HG03060 (cell line): ENCODE results near the gene GNAI1.

ENCODE experiments used
- ATAC-seq: cut with Tn5 transposase; IDR thresholded peaks from one replicate; pipeline ENCODE4 v1.9.1; 2021; ENCODE audit warnings: low read depth, moderate number of reproducible peaks; ENCODE audit not compliant: unreplicated experiment

Gene GNAI1

GRCh38 chr7:80204919-80205318 lies 70.3 kb downstream of the GNAI1 start:
- no peak for ATAC-seq

GRCh38 chr7:80206763-80207162 lies 72.1 kb downstream of the GNAI1 start:
- ATAC-seq: peak; percentile 83

DNA sequence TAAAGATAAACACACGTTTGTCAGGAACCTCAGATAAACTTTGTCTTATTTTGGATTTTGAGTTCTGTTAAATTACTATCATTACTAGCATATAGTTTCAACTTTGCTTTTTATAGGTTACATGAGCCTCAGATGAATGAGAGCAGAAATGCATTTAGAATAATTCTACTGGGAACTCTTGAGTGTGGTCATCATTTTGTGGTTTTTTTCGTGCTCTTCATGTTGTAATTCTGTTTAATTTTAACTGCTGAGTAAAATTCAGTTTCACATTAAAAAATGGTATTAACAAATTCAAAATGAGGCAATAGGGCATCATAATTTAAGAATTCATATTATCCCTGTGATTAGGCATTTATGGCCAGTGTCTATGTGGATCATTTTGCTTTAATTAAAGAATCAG lies 72.9 kb downstream of the GNAI1 start:
- no peak for ATAC-seq

DNA sequence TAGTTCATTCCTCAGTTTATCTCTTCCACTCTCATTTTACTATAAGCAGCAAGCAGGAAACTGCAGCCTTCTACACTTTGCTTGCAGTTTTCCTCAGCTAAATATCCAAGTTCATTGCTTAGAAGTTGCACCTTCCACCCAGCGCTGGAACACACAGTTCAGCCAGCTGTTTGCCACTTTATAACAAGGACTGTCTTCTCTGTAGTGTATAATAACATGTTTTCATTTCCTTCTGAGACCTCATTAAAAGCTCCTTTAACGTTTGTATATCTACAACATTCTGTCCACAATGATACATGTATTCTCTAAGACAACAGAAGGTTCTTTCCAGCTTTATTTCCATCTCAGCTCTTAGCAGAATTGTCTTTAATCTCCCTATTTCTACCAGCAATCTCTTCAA lies 74.1 kb downstream of the GNAI1 start:
- ATAC-seq: no peak

- no peak for ATAC-seq
Observed at GRCh38 chr7:80210400-80210799, 75.8 kb downstream of the GNAI1 start.

GRCh38 chr7:80213814-80214213 lies 79.2 kb downstream of the GNAI1 start:
- ATAC-seq: no peak

DNA sequence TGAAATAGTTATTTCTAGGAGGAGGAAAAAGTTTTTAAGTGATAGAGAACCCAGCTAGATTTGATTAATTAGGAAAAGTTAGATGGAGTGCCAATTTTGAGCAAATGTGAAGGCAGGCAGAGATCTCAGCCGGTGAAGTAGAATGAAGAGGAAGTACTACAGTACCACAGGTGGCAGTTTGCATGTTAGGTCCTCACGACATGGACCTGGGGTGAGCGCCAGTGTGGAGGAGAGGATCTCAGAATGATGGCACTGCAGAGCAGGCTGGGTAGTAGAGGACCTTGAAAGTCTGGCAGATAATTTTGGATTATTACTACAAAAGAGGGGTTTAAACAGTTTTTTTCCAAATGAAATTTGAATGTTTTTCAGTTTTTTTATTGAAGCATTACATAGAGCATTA lies 81.1 kb downstream of the GNAI1 start:
- no peak for ATAC-seq

DNA sequence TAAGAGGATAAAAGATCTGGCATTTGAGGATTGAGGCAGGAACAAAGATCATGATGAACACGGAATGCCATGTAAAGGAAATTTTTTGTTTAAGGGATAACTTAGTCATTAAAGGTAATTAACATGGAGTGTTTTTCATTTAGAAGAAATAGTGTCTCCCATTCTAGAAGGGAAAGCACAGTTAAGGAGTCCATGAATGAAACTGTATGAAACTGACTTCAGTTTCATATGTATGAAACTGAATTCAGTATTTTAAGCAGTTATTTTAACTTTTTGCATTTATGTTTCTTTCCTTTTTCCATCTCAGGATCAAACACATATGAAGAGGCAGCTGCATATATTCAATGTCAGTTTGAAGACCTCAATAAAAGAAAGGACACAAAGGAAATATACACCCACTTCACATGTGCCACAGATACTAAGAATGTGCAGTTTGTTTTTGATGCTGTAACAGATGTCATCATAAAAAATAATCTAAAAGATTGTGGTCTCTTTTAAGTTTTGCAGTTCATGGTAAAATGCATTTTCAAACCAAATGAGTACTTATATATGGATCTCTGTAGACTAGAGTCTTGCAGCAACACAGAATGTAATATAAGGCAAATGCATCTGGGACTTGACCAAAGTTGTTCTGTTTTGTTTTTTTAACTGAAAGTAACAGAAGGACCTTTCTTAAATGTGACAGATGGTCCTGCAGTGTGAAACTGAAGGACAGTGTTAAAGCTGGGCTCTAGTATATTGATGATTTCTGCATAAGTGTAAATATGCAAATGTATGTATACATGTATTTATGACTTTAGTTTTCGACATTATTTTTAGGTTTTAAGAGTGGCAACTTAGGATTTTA lies 82.6 kb downstream of the GNAI1 start:
- no peak for ATAC-seq

DNA sequence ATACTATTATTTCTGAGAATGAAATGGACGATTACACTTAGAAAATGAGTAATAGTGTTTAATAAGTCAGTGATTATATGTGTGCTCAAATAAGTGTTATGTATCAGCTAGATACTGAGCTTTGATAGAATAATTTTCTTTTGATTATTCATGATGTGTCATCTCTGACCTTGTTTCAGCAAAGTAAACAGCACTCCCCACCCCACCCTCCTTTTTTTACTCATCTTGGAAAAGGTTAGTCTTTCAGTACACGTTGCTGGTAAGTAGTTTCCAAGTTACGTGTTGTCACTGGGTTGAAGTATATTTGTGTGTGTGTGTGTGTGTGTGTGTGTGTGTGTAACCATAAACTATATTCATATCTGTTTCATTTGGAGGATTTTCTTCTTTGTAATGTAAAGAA lies 84.1 kb downstream of the GNAI1 start:
- ATAC-seq: no peak

DNA sequence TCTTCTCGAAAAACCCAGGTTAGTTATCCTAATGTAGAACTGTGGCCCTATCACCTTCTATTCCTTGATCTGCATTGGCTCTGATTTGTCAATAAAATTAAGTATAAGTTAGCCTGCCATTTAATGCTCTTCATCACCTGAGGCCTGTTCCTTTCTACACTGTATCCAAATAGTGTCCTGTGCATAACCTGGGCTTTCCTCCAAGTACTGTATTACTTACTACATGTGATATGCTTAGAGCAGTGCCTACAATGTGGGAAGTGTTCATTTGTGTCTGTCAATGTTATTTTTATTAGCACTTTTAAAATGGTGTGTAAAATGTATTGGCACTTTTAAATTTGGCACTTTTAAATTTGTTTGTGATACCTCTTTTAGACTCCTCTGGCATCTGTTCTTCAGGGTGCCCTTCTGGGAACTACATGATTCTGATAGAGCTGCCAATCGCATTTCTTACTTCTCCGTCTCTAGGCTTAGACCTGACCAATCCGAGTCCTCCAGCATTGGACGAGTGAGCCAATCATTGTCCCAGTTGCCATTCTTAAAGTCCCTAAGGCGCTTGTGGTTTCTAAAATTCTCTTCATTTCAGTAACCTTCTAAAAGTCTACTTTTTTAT lies 85.5 kb downstream of the GNAI1 start:
- ATAC-seq: no peak

DNA sequence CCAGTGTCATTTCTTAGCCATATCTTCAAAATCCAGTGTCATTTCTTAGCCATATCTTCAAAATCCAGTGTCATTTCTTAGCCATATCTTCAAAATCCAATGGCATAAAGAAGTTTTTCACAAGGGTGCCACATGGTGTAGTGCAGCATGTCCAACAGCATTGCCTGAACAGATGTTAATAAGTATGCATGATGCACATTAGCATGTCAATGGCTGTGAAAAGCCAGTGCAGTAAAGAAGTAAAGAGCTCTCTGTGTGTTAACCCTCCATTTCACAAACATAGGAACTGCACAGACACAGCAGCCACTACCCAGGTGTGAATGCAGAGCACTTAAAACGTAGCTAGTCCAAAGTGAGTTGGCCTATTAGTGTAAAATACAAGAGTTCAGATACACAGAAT lies 89.8 kb downstream of the GNAI1 start:
- no peak for ATAC-seq

DNA sequence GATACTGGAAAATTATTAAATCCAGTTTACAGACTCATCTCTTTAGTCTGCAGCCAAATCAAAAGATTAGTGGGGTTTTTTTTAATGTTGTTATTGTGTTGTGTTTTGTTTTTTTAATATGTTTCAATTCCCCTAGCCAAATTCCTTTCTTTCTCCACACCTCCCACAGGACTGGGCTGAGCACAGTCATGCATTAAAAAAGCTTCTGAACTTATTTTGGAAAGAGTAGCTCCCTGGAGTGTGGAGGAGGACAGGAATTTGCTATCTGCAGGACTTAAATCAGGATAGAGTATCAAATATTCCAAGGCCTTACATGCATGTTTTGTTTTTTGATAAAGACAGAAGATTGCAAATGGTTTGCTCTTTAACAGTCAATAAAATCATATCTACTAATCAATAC lies 90.7 kb downstream of the GNAI1 start:
- ATAC-seq: no peak

DNA sequence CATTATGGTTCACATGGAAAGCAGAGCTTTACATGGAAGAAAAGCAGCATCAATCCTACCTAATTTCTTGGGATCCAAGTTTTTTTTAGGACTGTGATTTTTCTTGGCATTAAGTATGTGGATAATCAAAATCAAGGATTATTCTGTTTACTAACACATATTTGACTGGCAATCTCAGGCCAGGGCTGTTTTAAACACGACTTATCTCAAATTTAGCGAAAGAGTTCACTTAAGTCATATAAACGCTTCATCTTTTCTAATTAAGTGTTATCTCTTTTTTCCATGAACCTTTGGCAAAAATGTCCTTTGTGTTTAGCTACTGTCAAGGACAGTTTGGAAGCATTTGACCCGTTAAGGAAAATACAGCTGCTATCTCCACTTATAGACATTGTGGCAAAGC lies 92.0 kb downstream of the GNAI1 start:
- ATAC-seq: no peak

DNA sequence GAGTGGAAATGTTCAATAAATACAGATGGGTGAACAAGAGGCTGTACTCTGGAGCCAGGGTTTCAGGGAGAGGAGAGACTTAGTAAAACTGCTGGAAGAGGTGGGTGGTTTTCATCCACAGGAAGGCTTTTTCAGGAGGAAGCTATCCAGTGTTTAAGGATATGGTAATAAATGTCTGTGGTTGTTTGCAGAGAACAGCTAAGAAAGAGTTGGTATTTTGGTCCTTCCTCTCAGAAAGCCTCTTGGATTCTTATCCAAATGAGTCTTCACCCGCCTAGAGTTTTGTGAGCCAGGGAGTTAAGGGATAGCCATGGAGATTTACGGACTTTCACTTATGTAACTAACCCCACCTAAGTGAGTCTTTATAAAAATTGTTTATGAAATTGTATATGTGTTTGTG lies 95.7 kb downstream of the GNAI1 start:
- ATAC-seq: no peak

GRCh38 chr7:80231707-80232106 lies 97.1 kb downstream of the GNAI1 start:
- no peak for ATAC-seq

DNA sequence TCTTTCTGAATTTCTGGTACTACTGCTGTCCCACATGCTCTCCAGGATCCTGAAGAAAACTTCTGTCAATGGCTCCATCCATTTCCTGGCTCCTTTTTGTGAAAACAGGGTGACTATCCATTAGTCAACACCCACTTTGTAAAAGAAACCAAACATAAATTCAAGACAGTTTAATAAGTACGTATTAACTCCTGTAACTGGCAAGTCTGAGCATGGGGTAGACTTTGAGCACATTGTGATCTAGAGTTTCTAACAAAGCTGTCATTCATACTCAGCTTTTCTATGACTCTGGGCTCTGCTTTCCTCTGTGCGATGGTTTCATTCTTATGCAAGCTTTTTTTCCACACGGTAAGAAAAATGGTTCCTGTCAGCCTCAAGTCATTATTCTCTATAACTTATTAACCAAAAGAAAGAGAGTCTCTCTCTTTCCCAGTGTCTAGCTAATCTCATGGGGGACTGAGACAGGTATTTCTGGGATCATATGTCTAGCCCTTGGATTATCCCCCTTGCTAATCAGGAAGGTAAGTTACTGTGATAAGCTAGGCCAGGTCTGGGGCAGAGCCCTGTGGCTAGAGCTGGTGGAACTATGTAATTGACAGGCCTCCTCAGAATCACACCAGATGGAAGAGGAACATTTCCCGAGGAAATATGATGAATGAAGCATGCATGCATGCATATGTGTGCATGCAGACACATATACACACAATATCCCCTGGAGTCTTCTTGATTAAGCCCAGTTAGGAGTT lies 98.5 kb downstream of the GNAI1 start:
- ATAC-seq: no peak

DNA sequence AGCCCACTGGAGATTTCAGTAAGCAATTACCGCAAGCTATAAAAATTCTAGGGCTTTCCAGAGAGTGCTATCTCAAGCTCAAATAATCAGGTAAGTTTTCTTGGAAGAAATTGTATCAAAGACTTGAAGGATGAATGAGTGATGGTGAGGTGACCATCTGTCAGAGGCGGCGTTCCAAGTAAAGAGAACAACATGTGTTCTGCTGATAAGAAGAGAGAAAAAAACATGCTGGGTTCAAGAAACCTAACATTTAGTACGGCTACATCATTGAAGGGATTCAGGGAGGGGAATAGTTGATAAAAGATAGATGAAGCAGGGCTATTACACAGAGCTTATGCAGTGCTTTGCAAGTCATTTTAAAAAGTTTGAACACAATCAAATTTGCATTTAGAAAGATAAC lies 100.7 kb downstream of the GNAI1 start:
- no peak for ATAC-seq

DNA sequence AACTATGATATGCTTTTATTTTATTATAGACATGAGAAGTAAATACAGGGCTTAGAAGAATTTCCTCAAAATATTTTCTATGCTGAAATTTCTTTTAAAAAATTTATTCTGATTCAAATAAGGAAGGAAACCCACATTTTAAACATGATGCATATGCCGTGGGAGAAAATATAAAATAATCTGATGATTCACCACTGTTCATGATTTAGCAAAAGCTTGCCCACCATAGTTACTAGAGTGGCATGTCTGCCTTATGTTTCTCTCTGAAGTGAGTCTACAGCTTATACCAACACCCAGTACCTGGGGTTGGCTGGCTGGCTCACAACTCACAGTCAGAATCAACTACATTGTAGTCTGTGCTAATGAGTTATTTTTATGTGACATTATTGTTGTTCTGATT lies 102.0 kb downstream of the GNAI1 start:
- no peak for ATAC-seq

GRCh38 chr7:80240265-80241025 lies 105.8 kb downstream of the GNAI1 start:
- ATAC-seq: no peak

- no peak for ATAC-seq
Observed at GRCh38 chr7:80241671-80242070, 107.0 kb downstream of the GNAI1 start.

DNA sequence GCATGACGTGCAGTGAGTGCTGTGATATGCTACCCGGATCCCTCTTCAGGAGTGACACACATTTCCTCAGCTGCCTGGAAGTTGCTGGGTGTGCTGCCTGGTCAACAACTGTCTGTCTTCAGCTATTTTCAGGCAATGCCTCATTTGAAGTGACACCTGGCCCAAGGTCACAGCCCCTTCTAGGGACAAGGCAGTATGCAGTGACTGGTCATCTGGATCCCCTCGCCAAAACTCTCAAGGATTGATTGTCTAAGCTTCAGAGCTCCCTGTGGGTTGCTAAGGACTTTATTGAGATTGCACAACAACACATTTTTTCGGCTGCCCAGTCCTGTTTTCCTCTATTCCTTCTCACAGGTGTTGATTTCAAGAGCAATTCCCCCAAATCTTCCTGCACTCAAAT lies 108.8 kb downstream of the GNAI1 start:
- ATAC-seq: no peak
